ENCODE measurements around the gene SLIT3.

Gene SLIT3

DNA sequence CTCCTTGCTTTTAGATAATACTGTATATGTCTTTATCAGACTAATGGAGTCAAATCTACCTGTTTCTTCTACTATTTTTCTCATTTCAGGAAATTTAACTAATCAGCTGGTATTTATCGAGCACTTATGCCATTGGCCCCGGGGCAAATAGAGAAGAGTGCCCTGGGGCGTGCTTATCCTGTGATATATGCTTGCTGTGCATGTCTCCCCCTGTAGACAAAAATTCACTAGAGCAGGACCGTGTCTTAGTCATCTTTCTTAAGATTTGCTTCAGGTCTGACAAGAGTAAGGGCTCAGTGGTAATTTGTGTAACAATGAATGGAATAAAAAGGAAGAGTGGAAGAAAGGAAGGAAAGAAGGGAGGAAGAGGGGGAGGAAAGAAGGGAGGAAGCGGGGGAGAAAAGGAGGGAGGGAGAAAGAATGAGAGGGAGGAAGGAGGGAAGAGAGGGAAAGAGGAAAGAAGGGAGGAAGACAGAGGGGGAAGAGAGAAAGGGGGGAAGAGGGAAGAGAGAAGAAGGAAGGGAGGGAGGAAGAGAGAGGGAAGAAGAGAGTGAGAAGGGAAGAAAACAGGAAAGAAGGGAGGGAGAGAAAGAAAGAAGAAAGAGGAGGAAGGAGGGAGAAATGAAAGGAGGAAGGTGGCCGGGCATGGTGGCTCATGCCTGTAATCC, 426.1 kb downstream of the SLIT3 start:
- Histone ChIP-seq H3K4me3 (ENCODE audit: low read depth in 1 of 2, low read length in 2 of 2) (no peak overlapping the region), H3K79me2 (ENCODE audit: insufficient read depth, low read length) (no peaks in the 10 kb centered on the region), H3K27me3 (ENCODE audit: insufficient read depth, low read length, poor library complexity) (no peaks in the 10 kb centered on the region), H3K9me3 (ENCODE audit: insufficient read depth, low read length, severe bottlenecking) (no peaks in the 10 kb centered on the region), H4K20me1 (ENCODE audit: insufficient read depth, low read length) (no peaks in the 10 kb centered on the region), H2AFZ (ENCODE audit: low read depth, low read length) (no peak overlapping the region), H3K27ac (ENCODE audit: low read length) (no peak overlapping the region), H3K9ac (ENCODE audit: low read depth, low read length) (no peak overlapping the region), H3K4me1 (ENCODE audit: insufficient read depth, low read length) (peaks cover 12% of the 10 kb centered on the region), H3K4me2 (ENCODE audit: insufficient read depth, low read length) (no peak overlapping the region), H3K36me3 (ENCODE audit: insufficient read depth, low read length) (no peaks in the 10 kb centered on the region)
- TF ChIP-seq CTCF (IDR thresholded peaks at IDR 0.05; ENCODE audit: borderline replicate concordance, extremely low read depth, low read length, poor library complexity, severe bottlenecking) (peak; percentile 59), EZH2 (IDR thresholded peaks at IDR 0.05; ENCODE audit: borderline replicate concordance, low read depth, low read length, severe bottlenecking) (no peak)
- DNase-seq (peak; percentile 17), ATAC-seq (ENCODE audit: insufficient read depth, low read depth) (peak; percentile 82)

DNA sequence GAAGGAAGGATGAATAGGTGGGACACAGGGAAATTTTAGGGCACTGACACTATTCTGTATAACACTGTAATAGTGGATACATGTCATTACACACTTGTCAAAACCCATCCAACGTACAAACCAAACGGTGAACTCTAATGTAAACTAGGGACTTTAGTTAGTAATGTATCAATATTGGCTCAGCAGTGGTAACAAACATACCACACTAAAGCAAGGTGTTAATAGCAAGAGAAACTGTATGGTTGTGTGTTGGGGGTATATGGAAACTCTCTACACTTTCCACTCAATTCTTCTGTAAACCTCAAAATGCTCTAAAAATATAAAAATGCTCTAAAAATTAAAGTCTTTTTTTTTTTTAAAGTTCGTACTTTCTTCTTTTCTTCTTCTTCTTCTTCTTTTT, 428.7 kb downstream of the SLIT3 start:
- H4K20me1 ChIP-seq (ENCODE audit: insufficient read depth, low read length) = no peaks in the 10 kb centered on the region
- H3K79me2 ChIP-seq (ENCODE audit: insufficient read depth, low read length) = no peaks in the 10 kb centered on the region
- no peak overlapping the region for H3K4me3 ChIP-seq (ENCODE audit: low read depth in 1 of 2, low read length in 2 of 2)
- H3K27ac ChIP-seq (ENCODE audit: low read length) = no peak overlapping the region
- TF ChIP-seq EZH2 (IDR thresholded peaks at IDR 0.05; ENCODE audit: borderline replicate concordance, low read depth, low read length, severe bottlenecking) (no peak), CTCF (IDR thresholded peaks at IDR 0.05; ENCODE audit: borderline replicate concordance, extremely low read depth, low read length, poor library complexity, severe bottlenecking) (no peak)
- H3K36me3 ChIP-seq (ENCODE audit: insufficient read depth, low read length) = no peaks in the 10 kb centered on the region
- H3K9ac ChIP-seq (ENCODE audit: low read depth, low read length) = no peak overlapping the region
- H3K27me3 ChIP-seq (ENCODE audit: insufficient read depth, low read length, poor library complexity) = no peaks in the 10 kb centered on the region
- DNase-seq (no peak), ATAC-seq (ENCODE audit: insufficient read depth, low read depth) (no peak)
- H3K9me3 ChIP-seq (ENCODE audit: insufficient read depth, low read length, severe bottlenecking) = no peaks in the 10 kb centered on the region
- no peak overlapping the region for H3K4me2 ChIP-seq (ENCODE audit: insufficient read depth, low read length)
- no peak overlapping the region for H2AFZ ChIP-seq (ENCODE audit: low read depth, low read length)
- H3K4me1 ChIP-seq (ENCODE audit: insufficient read depth, low read length) = no peaks in the 10 kb centered on the region

- ATAC-seq (ENCODE audit: insufficient read depth, low read depth) = no peak
- DNase-seq = no peak
- no peak overlapping the region for H2AFZ ChIP-seq (ENCODE audit: low read depth, low read length)
- no peaks in the 10 kb centered on the region for H3K79me2 ChIP-seq (ENCODE audit: insufficient read depth, low read length)
- TF ChIP-seq CTCF (IDR thresholded peaks at IDR 0.05; ENCODE audit: borderline replicate concordance, extremely low read depth, low read length, poor library complexity, severe bottlenecking) (no peak), EZH2 (IDR thresholded peaks at IDR 0.05; ENCODE audit: borderline replicate concordance, low read depth, low read length, severe bottlenecking) (no peak)
- no peaks in the 10 kb centered on the region for H4K20me1 ChIP-seq (ENCODE audit: insufficient read depth, low read length)
- no peak overlapping the region for H3K9ac ChIP-seq (ENCODE audit: low read depth, low read length)
- no peak overlapping the region for H3K4me2 ChIP-seq (ENCODE audit: insufficient read depth, low read length)
- H3K27ac ChIP-seq (ENCODE audit: low read length) = no peak overlapping the region
- no peaks in the 10 kb centered on the region for H3K9me3 ChIP-seq (ENCODE audit: insufficient read depth, low read length, severe bottlenecking)
- H3K4me3 ChIP-seq (ENCODE audit: low read depth in 1 of 2, low read length in 2 of 2) = no peak overlapping the region
- H3K36me3 ChIP-seq (ENCODE audit: insufficient read depth, low read length) = no peaks in the 10 kb centered on the region
- no peaks in the 10 kb centered on the region for H3K4me1 ChIP-seq (ENCODE audit: insufficient read depth, low read length)
- no peaks in the 10 kb centered on the region for H3K27me3 ChIP-seq (ENCODE audit: insufficient read depth, low read length, poor library complexity)
These were observed 430.0 kb downstream of the SLIT3 start for GRCh38 chr5:168870910-168871309.

Data from DND-41 (cell line).